Bronchus fibroblast of lung (primary cell): ENCODE data around the gene LRRIQ3. TPM values are rescaled to one million over a fixed set of nuclear protein-coding genes. Genes with fewer than 3 reads are reported as not detected.

Experiments
- total RNA-seq: library from RNA; depleted of rRNA; stranded (reverse); fragments of >200 nt; gene quantifications from 2 replicates; pipeline ENCODE4 v1.2.3, GENCODE V29; 2015

LRRIQ3 gene
- total RNA-seq: 0.15 and 0.17 TPM in 2 replicates

GRCh38 chr1:74197657-74198552 lies at the start of gene LRRIQ3, which contains the start of gene FPGT:
Gene LRRIQ3, minus strand, starts transcription at chr1:74198176. Its CDS starts 14,492 bp downstream, at chr1:74183684.
Gene FPGT, plus strand, starts transcription at chr1:74198242. Its CDS starts 37 bp downstream, at chr1:74198279.

GRCh38 chr1:74235153-74235552 lies 37.2 kb upstream of the LRRIQ3 start, which contains the start of gene TNNI3K:
Gene TNNI3K, plus strand, starts transcription at chr1:74235387. Its CDS starts 65 bp downstream, at chr1:74235452.

Other genes with a start within 250 kb of the LRRIQ3 start
- gene FPGT, start 66 bp upstream of the LRRIQ3 start, total RNA-seq: 7.3 and 10.8 TPM in 2 replicates
- gene TNNI3K, start 37.2 kb upstream of the LRRIQ3 start, total RNA-seq: not detected in 2 replicates